Keratinocyte (primary cell): ENCODE results near the gene WDR41.

ENCODE experiments used
- EZH2 ChIP-seq: IDR thresholded peaks from one replicate; pipeline ENCODE4 v1.6.1; 2012; ENCODE audit warnings: inconsistent platforms, mild to moderate bottlenecking, low read length, moderate library complexity
- TF ChIP-seq, protein P1 (sequence below), 3 experiments: IDR thresholded peaks in 1 of 3; conservative IDR thresholded peaks in 1 of 3; optimal IDR thresholded peaks in 1 of 3; 2 replicates in 2 of 3; 3 replicates in 1 of 3; pipeline versions ENCODE3 to v1.5.1; 2011; ENCODE audit warnings: low read length in 3 of 3, mild to moderate bottlenecking in 3 of 3, moderate library complexity in 2 of 3, control low read depth in 1 of 3, inconsistent platforms in 1 of 3; ENCODE audit not compliant: insufficient read depth in 2 of 3; ENCODE audit errors: extremely low read depth in 1 of 3

- TF ChIP-seq, protein P1, sequence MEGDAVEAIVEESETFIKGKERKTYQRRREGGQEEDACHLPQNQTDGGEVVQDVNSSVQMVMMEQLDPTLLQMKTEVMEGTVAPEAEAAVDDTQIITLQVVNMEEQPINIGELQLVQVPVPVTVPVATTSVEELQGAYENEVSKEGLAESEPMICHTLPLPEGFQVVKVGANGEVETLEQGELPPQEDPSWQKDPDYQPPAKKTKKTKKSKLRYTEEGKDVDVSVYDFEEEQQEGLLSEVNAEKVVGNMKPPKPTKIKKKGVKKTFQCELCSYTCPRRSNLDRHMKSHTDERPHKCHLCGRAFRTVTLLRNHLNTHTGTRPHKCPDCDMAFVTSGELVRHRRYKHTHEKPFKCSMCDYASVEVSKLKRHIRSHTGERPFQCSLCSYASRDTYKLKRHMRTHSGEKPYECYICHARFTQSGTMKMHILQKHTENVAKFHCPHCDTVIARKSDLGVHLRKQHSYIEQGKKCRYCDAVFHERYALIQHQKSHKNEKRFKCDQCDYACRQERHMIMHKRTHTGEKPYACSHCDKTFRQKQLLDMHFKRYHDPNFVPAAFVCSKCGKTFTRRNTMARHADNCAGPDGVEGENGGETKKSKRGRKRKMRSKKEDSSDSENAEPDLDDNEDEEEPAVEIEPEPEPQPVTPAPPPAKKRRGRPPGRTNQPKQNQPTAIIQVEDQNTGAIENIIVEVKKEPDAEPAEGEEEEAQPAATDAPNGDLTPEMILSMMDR (optimal IDR thresholded peaks at IDR 0.05 in 1 of 3, IDR thresholded peaks at IDR 0.05 in 1 of 3, conservative IDR thresholded peaks at IDR 0.05 in 1 of 3; ENCODE audit: extremely low read depth in 1 of 3, insufficient read depth in 2 of 3, low read length in 3 of 3): no peak
- TF ChIP-seq EZH2: no peak
These were observed 67.2 kb downstream of the WDR41 start for GRCh38 chr5:77424921-77425320.
